Adrenal gland (tissue), 12 donors: ENCODE measurements around the gene MED25. TPM values are rescaled to one million over a fixed set of nuclear protein-coding genes. Genes with fewer than 3 reads are reported as not detected.

Experiments
- DNase-seq, 7 donors: peaks; one replicate each; pipeline ENCODE4 v3.0.0-alpha.2; 2019 to 2020
- H3K27ac ChIP-seq, 5 donors: fragments of 200-600 bp; sonication (generic) in 4 of 5; 1 replicate in 3 of 5; 2 replicates in 2 of 5; pipeline versions ENCODE4 v1.5.1 to v1.8.0; 2016 to 2020; ENCODE audit warnings: mild to moderate bottlenecking in 1 of 5
- H3K27me3 ChIP-seq: fragments of 200-600 bp; 2 replicates; pipeline ENCODE4 v1.8.0; 2021
- H3K36me3 ChIP-seq, 2 donors: fragments of 200-600 bp; replicated peaks in 1 of 2; 1 replicate in 1 of 2; 2 replicates in 1 of 2; pipeline versions ENCODE4 v1.5.1 to v1.8.0; 2018 to 2022
- H3K4me1 ChIP-seq, 2 donors: fragments of 200-600 bp; replicated peaks in 1 of 2; 1 replicate in 1 of 2; 2 replicates in 1 of 2; pipeline versions ENCODE4 v1.5.1 to v1.8.0; 2018 to 2021
- H3K4me3 ChIP-seq, 4 donors: fragments of 200-600 bp; sonication (generic) in 3 of 4; one replicate each; pipeline ENCODE4 v1.5.1; 2016 to 2018
- H3K9me3 ChIP-seq, 3 donors: fragments of 200-600 bp; sonication (generic) in 1 of 3; replicated peaks in 1 of 3; 1 replicate in 2 of 3; 2 replicates in 1 of 3; pipeline versions ENCODE4 v1.5.1 to v1.8.0; 2016 to 2021
- POLR2A ChIP-seq, 2 donors: fragments of 450-650 bp; IDR thresholded peaks; one replicate each; pipeline ENCODE4 v1.6.1; 2017; ENCODE audit warnings: antibody characterized with exemption in 2 of 2, mild to moderate bottlenecking in 2 of 2, moderate library complexity in 1 of 2
- WGBS, 4 donors: extraction: QIAGEN DNeasy Blood & Tissue Kit in 2 of 4; methylation state at CpG; one replicate each; pipeline versions ENCODE4 v1.1.5 to v1.1.7; 2013 to 2017; 5-methylcytosine and 5-hydroxymethylcytosine counted together
- intact Hi-C, 2 donors: fragments of 100-400 bp; cut with DNase I; formaldehyde crosslinking; loops; one replicate each; pipeline versions ENCODE4 v1.14.1 to v1.15.0; 2022 to 2023
- polyA plus RNA-seq, 3 donors: library from polyadenylated mRNA; stranded (reverse); fragments of 200-250 nt in 2 of 3; fragments of 350-450 nt in 1 of 3; fragmentation: Illumina TruSeq in 1 of 3; extraction: RNeasy Lipid Tissue Mini Kit (QIAGEN cat#74804) in 1 of 3; gene quantifications; one replicate each; pipeline ENCODE4 v1.2.3, GENCODE V29; 2013 to 2014
- total RNA-seq, 9 donors: library from RNA; depleted of rRNA in 4 of 9; stranded (reverse); fragments of >200 nt in 4 of 9; fragments of 120-200 nt in 1 of 9; fragmentation: NEBNext Ultra II Directional in 1 of 9; extraction: Animal tissue kit (Norgen Biotek cat#: 25700) in 1 of 9; gene quantifications; one replicate each; pipeline versions ENCODE4 v1.1.0 to v1.2.4, GENCODE V29; 2013 to 2023
- TF ChIP-seq, protein P1 (sequence below), 6 experiments: fragments of 450-650 bp in 4 of 6; fragments of 200-600 bp in 2 of 6; sonication (generic) in 1 of 6; IDR thresholded peaks; 1 replicate in 5 of 6; 2 replicates in 1 of 6; pipeline versions ENCODE4 v1.5.1 to v1.8.0; 2016 to 2021; ENCODE audit warnings: antibody characterized with exemption in 6 of 6, mild to moderate bottlenecking in 2 of 6, moderate library complexity in 1 of 6
- donor health status: healthy with polysubstance abuse.
- donor health status: Bipolar disorder and iron deficiency.
- donor health status: DM: yes; HTN: yes; CAD: no.
- donor health status: DM: no; HTN: no; CAD: no.
- donor health status: DM: no; HTN: no; CAD: no.
- donor health status: DM: yes; HTN: yes; CAD: no.

MED25 gene
- total and polyA plus RNA-seq, 12 donors, result 36.2 to 457 (median 107) TPM

DNA sequence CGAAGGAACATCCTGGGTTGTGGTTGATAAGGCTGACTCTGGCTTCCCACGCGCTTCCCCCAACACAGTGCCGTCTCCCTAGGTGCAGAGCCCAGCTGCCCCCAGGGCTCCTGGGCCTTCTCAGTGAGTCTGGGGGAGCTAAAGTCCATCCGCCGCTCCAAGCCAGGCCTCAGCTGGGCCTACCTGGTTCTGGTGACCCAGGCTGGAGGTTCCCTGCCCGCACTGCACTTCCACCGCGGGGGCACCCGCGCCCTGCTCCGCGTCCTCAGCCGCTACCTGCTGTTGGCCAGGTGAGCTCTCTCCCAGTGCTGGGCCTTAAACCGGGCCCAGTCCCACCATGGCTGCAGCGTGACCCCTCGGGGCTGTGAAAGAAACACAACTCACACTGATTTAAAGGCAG lies 63.1 kb downstream of the MED25 start:
- peaks cover 0 to 72% of the 10 kb centered on the region in 2 donors for H3K36me3 ChIP-seq
- no peak overlapping the region for H3K4me3 ChIP-seq
- no peaks in the 10 kb centered on the region for H3K27me3 ChIP-seq
- peaks cover 8 to 9% of the 10 kb centered on the region in 2 donors for H3K4me1 ChIP-seq
- peak in 3 of 7 donors; percentile 8 to 26 (median 15) for DNase-seq
- intact Hi-C loops, result no loop called here
- no peak for TF ChIP-seq POLR2A (IDR thresholded peaks at IDR 0.05)
- TF ChIP-seq, protein P1, sequence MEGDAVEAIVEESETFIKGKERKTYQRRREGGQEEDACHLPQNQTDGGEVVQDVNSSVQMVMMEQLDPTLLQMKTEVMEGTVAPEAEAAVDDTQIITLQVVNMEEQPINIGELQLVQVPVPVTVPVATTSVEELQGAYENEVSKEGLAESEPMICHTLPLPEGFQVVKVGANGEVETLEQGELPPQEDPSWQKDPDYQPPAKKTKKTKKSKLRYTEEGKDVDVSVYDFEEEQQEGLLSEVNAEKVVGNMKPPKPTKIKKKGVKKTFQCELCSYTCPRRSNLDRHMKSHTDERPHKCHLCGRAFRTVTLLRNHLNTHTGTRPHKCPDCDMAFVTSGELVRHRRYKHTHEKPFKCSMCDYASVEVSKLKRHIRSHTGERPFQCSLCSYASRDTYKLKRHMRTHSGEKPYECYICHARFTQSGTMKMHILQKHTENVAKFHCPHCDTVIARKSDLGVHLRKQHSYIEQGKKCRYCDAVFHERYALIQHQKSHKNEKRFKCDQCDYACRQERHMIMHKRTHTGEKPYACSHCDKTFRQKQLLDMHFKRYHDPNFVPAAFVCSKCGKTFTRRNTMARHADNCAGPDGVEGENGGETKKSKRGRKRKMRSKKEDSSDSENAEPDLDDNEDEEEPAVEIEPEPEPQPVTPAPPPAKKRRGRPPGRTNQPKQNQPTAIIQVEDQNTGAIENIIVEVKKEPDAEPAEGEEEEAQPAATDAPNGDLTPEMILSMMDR (IDR thresholded peaks at IDR 0.05), result no peak
- H3K9me3 ChIP-seq, result no peaks in the 10 kb centered on the region
- no peak overlapping the region for H3K27ac ChIP-seq
- WGBS, 4 donors, result 94 to 97% (median 95%) methylated on average over 8 to 17 of the region's 17 CpGs

DNA sequence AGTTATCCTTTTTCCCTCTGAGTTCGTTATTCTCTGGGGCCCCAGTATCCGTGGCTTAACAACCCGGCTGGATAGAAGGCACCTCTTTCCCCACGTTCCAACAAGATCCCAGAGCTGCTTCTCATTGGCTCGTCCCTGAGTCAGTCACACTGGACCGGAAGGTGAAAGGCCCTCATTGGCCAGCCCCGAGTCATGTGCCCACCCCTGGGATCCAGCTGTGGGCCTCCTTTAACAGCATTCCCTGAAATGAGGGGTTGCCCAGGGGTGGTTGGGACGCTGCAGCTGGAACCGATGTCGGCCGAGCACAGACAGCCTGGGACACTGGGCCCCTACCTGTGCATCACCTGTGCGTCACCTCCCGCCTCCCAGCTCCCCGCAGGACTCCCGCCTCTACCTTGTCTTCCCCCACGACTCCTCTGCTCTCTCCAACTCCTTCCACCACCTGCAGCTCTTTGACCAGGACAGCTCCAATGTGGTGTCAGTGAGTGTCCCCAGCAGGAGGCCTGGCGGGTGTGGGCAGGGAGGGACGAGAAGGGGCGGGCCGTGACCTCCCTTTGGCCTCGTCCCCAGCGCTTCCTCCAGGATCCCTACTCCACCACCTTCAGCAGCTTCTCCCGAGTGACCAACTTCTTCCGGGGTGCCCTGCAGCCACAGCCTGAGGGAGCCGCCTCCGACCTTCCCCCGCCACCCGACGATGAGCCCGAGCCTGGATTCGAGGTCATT lies 63.7 kb downstream of the MED25 start:
- H3K4me1 ChIP-seq, result peaks cover 8 to 9% of the 10 kb centered on the region in 2 donors
- H3K9me3 ChIP-seq, result no peaks in the 10 kb centered on the region
- peak in 4 of 7 donors; percentile 8 to 54 (median 24) for DNase-seq
- no peak overlapping the region for H3K27ac ChIP-seq
- H3K36me3 ChIP-seq, result peaks cover 0 to 78% of the 10 kb centered on the region in 2 donors
- no peak overlapping the region for H3K4me3 ChIP-seq
- TF ChIP-seq, protein P1 (IDR thresholded peaks at IDR 0.05), result no peak
- no peak for TF ChIP-seq POLR2A (IDR thresholded peaks at IDR 0.05)
- H3K27me3 ChIP-seq, result no peaks in the 10 kb centered on the region
- 83 to 89% (median 87%) methylated on average over 30 to 31 of the region's 31 CpGs for WGBS, 4 donors
- intact Hi-C loops, result no loop called here

DNA sequence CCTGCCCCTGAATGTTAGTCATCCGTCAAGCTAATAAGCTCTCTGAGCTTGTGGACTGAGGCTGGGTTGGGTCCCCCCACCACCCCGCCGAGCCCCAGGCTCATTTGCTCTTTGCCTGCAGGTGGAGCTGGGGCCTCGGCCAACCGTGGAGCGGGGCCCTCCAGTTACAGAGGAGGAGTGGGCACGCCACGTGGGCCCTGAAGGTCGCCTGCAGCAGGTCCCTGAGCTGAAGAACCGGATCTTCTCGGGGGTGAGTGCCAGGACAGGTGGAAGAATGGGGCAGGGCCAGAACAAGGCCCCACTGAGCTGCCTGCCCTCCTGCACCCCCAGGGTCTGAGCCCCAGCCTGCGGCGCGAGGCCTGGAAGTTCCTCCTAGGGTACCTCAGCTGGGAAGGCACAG lies 64.6 kb downstream of the MED25 start:
- 90 to 99% (median 96%) methylated on average over 5 to 14 of the region's 14 CpGs for WGBS, 4 donors
- intact Hi-C loops, result no loop called here
- peaks cover 0 to 78% of the 10 kb centered on the region in 2 donors for H3K36me3 ChIP-seq

DNA sequence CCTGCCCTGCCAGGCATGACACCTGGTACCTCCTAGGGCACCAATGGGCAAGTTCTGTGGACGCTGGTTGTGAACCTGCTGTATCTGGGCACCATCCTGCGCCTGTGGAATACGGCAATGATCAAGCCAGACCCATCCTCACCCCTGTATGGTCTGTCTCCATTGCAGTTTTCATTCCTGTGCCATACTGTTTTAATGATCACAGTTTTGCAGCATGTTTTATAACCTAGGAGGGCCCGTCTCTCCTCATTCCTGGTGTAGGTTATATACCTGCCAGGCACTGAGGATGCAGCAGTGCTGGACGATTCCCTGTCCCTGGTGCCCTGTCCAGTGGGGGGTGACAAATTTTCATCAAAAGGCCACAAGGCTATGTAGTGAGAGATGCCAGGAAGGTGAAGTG lies 65.0 kb downstream of the MED25 start:
- Histone ChIP-seq H3K4me3 (no peak overlapping the region), H3K36me3 (peaks cover 0 to 78% of the 10 kb centered on the region in 2 donors), H3K9me3 (no peaks in the 10 kb centered on the region), H3K27ac (no peak overlapping the region), H3K4me1 (peaks cover 6 to 9% of the 10 kb centered on the region in 2 donors), H3K27me3 (no peaks in the 10 kb centered on the region)
- no peak for DNase-seq
- WGBS, 4 donors, result 96 to 100% (median 97%) methylated on average over 4 to 5 of the region's 5 CpGs
- TF ChIP-seq POLR2A (IDR thresholded peaks at IDR 0.05), result no peak
- intact Hi-C loops, result no loop called here

More for the DNA sequence above, 64.6 kb downstream of the MED25 start:
- Histone ChIP-seq H3K9me3 (no peaks in the 10 kb centered on the region), H3K27ac (no peak overlapping the region), H3K4me1 (peaks cover 8 to 9% of the 10 kb centered on the region in 2 donors), H3K4me3 (no peak overlapping the region), H3K27me3 (no peaks in the 10 kb centered on the region)
- no peak for TF ChIP-seq POLR2A (IDR thresholded peaks at IDR 0.05)
- TF ChIP-seq, protein P1 (IDR thresholded peaks at IDR 0.05), result no peak
- DNase-seq, result peak in 2 of 7 donors; percentile 10 to 14
